Right cardiac atrium (tissue), 5 donors: ENCODE measurements around the gene RLIM. TPM values are rescaled to one million over a fixed set of nuclear protein-coding genes. Genes with fewer than 3 reads are reported as not detected.
A peak's percentile ranks its signal among the peaks of the same experiment; 100 is the strongest.

Experiments
- ATAC-seq, 2 donors: fragments of 200-7000 bp; cut with Tn5 transposase; one replicate each; pipeline versions ENCODE4 v1.8.0 to v1.9.1; 2020; ENCODE audit warnings: moderate library complexity in 2 of 2, mild to moderate bottlenecking in 1 of 2
- DNase-seq, 3 donors: peaks; one replicate each; pipeline ENCODE4 v3.0.0-alpha.2; 2020
- H3K27ac ChIP-seq: one replicate; pipeline ENCODE4 v1.5.1; 2013; ENCODE audit warnings: mild to moderate bottlenecking, low read length, control low read depth, moderate library complexity
- H3K27me3 ChIP-seq: one replicate; pipeline ENCODE4 v1.6.1; 2013; ENCODE audit not compliant: control insufficient read depth, insufficient read depth
- H3K4me1 ChIP-seq: one replicate; pipeline ENCODE4 v1.6.1; 2013; ENCODE audit warnings: low read length; ENCODE audit not compliant: control insufficient read depth, insufficient read depth
- H3K4me3 ChIP-seq: one replicate; pipeline ENCODE4 v1.5.1; 2013; ENCODE audit warnings: low read length, control low read depth
- H3K9me3 ChIP-seq: one replicate; pipeline ENCODE4 v1.6.1; 2013; ENCODE audit warnings: low read length; ENCODE audit not compliant: control insufficient read depth
- WGBS: extraction: QIAGEN DNeasy Blood & Tissue Kit; methylation state at CpG from one replicate; pipeline ENCODE4 v1.1.7; 2013; 5-methylcytosine and 5-hydroxymethylcytosine counted together
- intact Hi-C, 4 donors: fragments of 100-400 bp; cut with DNase I; formaldehyde crosslinking; loops; one replicate each; pipeline versions ENCODE4 v1.11.0 to v1.14.0; 2022 to 2023
- polyA plus RNA-seq: library from polyadenylated mRNA; stranded (reverse); fragments of 200-250 nt; gene quantifications from one replicate; pipeline ENCODE4 v1.2.3, GENCODE V29; 2013
- total RNA-seq, 4 donors: library from RNA; stranded (reverse); fragmentation: NEBNext Ultra II Directional; extraction: Animal tissue kit (Norgen Biotek cat#: 25700); gene quantifications; one replicate each; pipeline ENCODE4 v1.2.1, GENCODE V29; 2021
- donor health status: healthy with polysubstance abuse.
- donor health status: DM: no; HTN: yes; CAD: no.
- donor health status: DM: no; HTN: no; CAD: no.
- donor health status: DM: no; HTN: yes; CAD: no; lungs with severe emphysema.
- donor health status: DM: yes; HTN: yes; CAD: no.

The RLIM gene
- total and polyA plus RNA-seq, 5 donors = 7.0 to 31.1 (median 25.7) TPM

- Histone ChIP-seq H3K4me3 (peak overlapping the region; percentile 53), H3K27me3 (no peaks in the 10 kb centered on the region), H3K4me1 (no peaks in the 10 kb centered on the region), H3K9me3 (no peaks in the 10 kb centered on the region), H3K27ac (peak overlapping the region; percentile 86)
- under 1% methylated on average over 48 of the region's 48 CpGs for WGBS
- ATAC-seq (peak; percentile 94 to 96), DNase-seq (peak; percentile 91 to 95 (median 94))
- intact Hi-C loops = loop anchor here in 1 of 4 donors (10.0 kb wide), 1 partner anchor 151 kb away; no protein-coding TSS in a partner anchor
Observed at GRCh38 chrX:74536152-74536831, 78.1 kb downstream of the RLIM start.

GRCh38 chrX:74535408-74536151 is 78.8 kb downstream of the RLIM start:
- Histone ChIP-seq H3K4me1 (no peaks in the 10 kb centered on the region), H3K9me3 (no peaks in the 10 kb centered on the region), H3K4me3 (peak overlapping the region; percentile 53), H3K27ac (peak overlapping the region; percentile 86), H3K27me3 (no peaks in the 10 kb centered on the region)
- intact Hi-C loops = loop anchor here in 1 of 4 donors (10.0 kb wide), 1 partner anchor 151 kb away; no protein-coding TSS in a partner anchor
- DNase-seq (peak; percentile 79 to 90 (median 89)), ATAC-seq (peak; percentile 85 to 88)
- WGBS = 1% methylated on average over 37 of the region's 37 CpGs

Other genes starting within 250 kb of the RLIM start
- gene SLC16A2, start 193.1 kb downstream of the RLIM start, total RNA-seq = 10 to 100 TPM; 11.5 to 17.7 (median 12.9) TPM
- 6.8 TPM for gene SLC16A2, start 193.1 kb downstream of the RLIM start, polyA plus RNA-seq